Measurements from ENCODE around the gene TAOK1. TPM values are rescaled to one million over a fixed set of nuclear protein-coding genes. Genes with fewer than 3 reads are reported as not detected.

TAOK1 gene
- polyA plus RNA-seq, 2 of the 4 experiments (the other 2 are of a cell fraction): 18.2 to 46.7 TPM

DNA sequence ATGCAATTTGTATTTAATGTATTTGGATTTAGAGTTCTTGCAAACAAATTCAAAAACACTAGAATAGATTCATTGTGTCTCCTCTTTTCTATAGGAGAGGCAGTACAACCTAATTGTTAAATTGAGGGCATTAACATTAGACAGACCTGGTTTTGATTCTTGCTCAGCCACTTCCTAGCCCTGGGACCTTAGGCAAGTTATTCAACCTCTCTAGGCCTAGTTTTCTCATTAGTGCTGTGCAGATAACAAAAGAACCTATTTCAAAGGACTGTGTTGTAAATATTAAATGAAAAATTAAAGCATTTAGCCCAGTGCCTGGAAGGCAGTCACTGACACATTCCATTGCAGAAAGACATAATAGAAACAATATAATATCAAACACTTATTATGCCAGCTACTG, 22.0 kb upstream of the TAOK1 start:
- CTCF ChIA-PET: interaction anchor here (2.1 to 10.4 kb wide), 9 partner anchors 15 to 225 kb away, joined by 10 to 158 read pairs (median 77); partner anchors contain the start of genes ABHD15, ANKRD13B and TP53I13
- no peak for ATAC-seq

GRCh38 chr17:29368926-29369325, 21.2 kb upstream of the TAOK1 start:
- 67% methylated on average over 4 of the region's 4 CpGs for WGBS (ENCODE audit: missing lambda C conversion rate)
- FAIRE-seq: no peak
- no peak overlapping the region for H3K27ac ChIP-seq
- ChIA-PET CTCF (interaction anchor here (0.6 to 10.4 kb wide), 46 partner anchors 9 to 256 kb away, joined by 3 to 158 read pairs (median 9); partner anchors contain the start of genes ABHD15, ANKRD13B and TP53I13), POLR2A (interaction anchor here (1.6 to 2.8 kb wide), 2 partner anchors 21 to 75 kb away, joined by 14 to 17 read pairs; partner anchors contain the start of genes NUFIP2 and TAOK1)
- no peak overlapping the region for H3K4me3 ChIP-seq
- no peak for TF ChIP-seq FOSL2 (IDR thresholded peaks at IDR 0.05)
- no peak for TF ChIP-seq FOSL2 (CRISPR knock-in tag; IDR thresholded peaks at IDR 0.05)
- TF ChIP-seq RFX5 (IDR thresholded peaks at IDR 0.05): no peak
- no peak for TF ChIP-seq PHF8 (IDR thresholded peaks at IDR 0.05; ENCODE audit: borderline replicate concordance, low read depth)
- no peak for TF ChIP-seq MYC (IDR thresholded peaks at IDR 0.05; ENCODE audit: borderline replicate concordance, low read length)
- TF ChIP-seq ZC3H11A (IDR thresholded peaks at IDR 0.05): no peak
- TF ChIP-seq BCL3 (IDR thresholded peaks at IDR 0.05): no peak
- TF ChIP-seq MAZ (IDR thresholded peaks at IDR 0.05; ENCODE audit: borderline replicate concordance, low read depth, low read length): no peak
- TF ChIP-seq CHD2 (IDR thresholded peaks at IDR 0.05; ENCODE audit: low read length, partially characterized antibody): no peak
- TF ChIP-seq, protein P1, sequence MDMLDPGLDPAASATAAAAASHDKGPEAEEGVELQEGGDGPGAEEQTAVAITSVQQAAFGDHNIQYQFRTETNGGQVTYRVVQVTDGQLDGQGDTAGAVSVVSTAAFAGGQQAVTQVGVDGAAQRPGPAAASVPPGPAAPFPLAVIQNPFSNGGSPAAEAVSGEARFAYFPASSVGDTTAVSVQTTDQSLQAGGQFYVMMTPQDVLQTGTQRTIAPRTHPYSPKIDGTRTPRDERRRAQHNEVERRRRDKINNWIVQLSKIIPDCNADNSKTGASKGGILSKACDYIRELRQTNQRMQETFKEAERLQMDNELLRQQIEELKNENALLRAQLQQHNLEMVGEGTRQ (IDR thresholded peaks at IDR 0.05): no peak
- TF ChIP-seq EP300 (IDR thresholded peaks at IDR 0.05): no peak
- TF ChIP-seq RNF2 (IDR thresholded peaks at IDR 0.05; ENCODE audit: borderline replicate concordance, low read depth): no peak
- no peak for TF ChIP-seq BHLHE40 (IDR thresholded peaks at IDR 0.05; ENCODE audit: low read depth, low read length)
- TF ChIP-seq SMC3 (IDR thresholded peaks at IDR 0.05): no peak
- no peak for TF ChIP-seq CBX8 (IDR thresholded peaks at IDR 0.05)
- TF ChIP-seq, protein P2, sequence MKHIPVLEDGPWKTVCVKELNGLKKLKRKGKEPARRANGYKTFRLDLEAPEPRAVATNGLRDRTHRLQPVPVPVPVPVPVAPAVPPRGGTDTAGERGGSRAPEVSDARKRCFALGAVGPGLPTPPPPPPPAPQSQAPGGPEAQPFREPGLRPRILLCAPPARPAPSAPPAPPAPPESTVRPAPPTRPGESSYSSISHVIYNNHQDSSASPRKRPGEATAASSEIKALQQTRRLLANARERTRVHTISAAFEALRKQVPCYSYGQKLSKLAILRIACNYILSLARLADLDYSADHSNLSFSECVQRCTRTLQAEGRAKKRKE (CRISPR knock-in tag; IDR thresholded peaks at IDR 0.05; ENCODE audit: low read depth): no peak
- TF ChIP-seq GATA3 (IDR thresholded peaks at IDR 0.05; ENCODE audit: borderline replicate concordance): no peak
- no peak for TF ChIP-seq HOXB5 (CRISPR knock-in tag; IDR thresholded peaks at IDR 0.05)
- no peak for TF ChIP-seq CBX2 (IDR thresholded peaks at IDR 0.05; ENCODE audit: borderline replicate concordance, low read depth)
- TF ChIP-seq CTCF (IDR thresholded peaks at IDR 0.05): no peak
- H3K9me3 ChIP-seq: no peaks in the 10 kb centered on the region
- ATAC-seq: no peak
- DNase-seq (ENCODE audit: low read depth in 1 of 2, low spot score in 1 of 2): no peak
- H3K4me1 ChIP-seq: peaks cover 3% of the 10 kb centered on the region; the same call in 1 of the 3 replicates
- no peak overlapping the region for H3K4me2 ChIP-seq

More for the DNA sequence above, 22.0 kb upstream of the TAOK1 start:
- H3K9me3 ChIP-seq: no peaks in the 10 kb centered on the region
- no peak overlapping the region for H3K4me3 ChIP-seq
- no peak overlapping the region for H3K4me2 ChIP-seq
- POLR2A ChIA-PET: no interaction called here
- peaks cover 9% of the 10 kb centered on the region for H3K4me1 ChIP-seq
- H3K27ac ChIP-seq: no peak overlapping the region
- FAIRE-seq (no peak), DNase-seq (ENCODE audit: low read depth in 1 of 2, low spot score in 1 of 2) (no peak)
- no peak for TF ChIP-seq HOXA7 (CRISPR knock-in tag; IDR thresholded peaks at IDR 0.05)
- TF ChIP-seq HMGXB4 (CRISPR knock-in tag; IDR thresholded peaks at IDR 0.05; ENCODE audit: borderline replicate concordance): no peak
- TF ChIP-seq SMC3 (IDR thresholded peaks at IDR 0.05): no peak
- TF ChIP-seq, protein P2 (CRISPR knock-in tag; IDR thresholded peaks at IDR 0.05; ENCODE audit: low read depth): no peak
- no peak for TF ChIP-seq FOSL2 (IDR thresholded peaks at IDR 0.05)
- TF ChIP-seq FOSL2 (CRISPR knock-in tag; IDR thresholded peaks at IDR 0.05): no peak
- TF ChIP-seq JUNB (IDR thresholded peaks at IDR 0.05): no peak
- TF ChIP-seq CEBPB (IDR thresholded peaks at IDR 0.05): no peak
- TF ChIP-seq TP53 (CRISPR knock-in tag; IDR thresholded peaks at IDR 0.05): no peak
- no peak for TF ChIP-seq NFE2L2 (conservative IDR thresholded peaks at IDR 0.05; ENCODE audit: low read length)
- TF ChIP-seq NR3C1 (IDR thresholded peaks at IDR 0.05): no peak
- no peak for TF ChIP-seq HEYL (CRISPR knock-in tag; IDR thresholded peaks at IDR 0.05)
